Endothelial cell of umbilical vein (primary cell): ENCODE results near the gene KDM5C. TPM values are rescaled to one million over a fixed set of nuclear protein-coding genes. Genes with fewer than 3 reads are reported as not detected.

Experiments
- BruUV-seq: library from RNA; stranded (reverse); fragments of 400-500 nt; replicated peaks from 2 replicates; lab custom pipeline; 2021; lab: Mats Ljungman, UMichigan
- CTCF ChIA-PET: fragments of 300-600, 350-600 bp; sonication (Branson Sonifier 250); formaldehyde crosslinking; loops from one replicate; lab custom pipeline; 2021; ENCODE audit warnings: antibody characterized with exemption, inconsistent platforms; lab: Charles Lee
- POLR2A ChIA-PET: fragments of 300-600, 350-600 bp; sonication (Branson Sonifier 250); formaldehyde crosslinking; loops from one replicate; lab custom pipeline; 2021; ENCODE audit warnings: antibody characterized with exemption, inconsistent platforms; lab: Charles Lee
- DNase-seq: peaks from one replicate; pipeline ENCODE4 v3.0.0-alpha.2; 2011; ENCODE audit warnings: low read depth, low spot score
- FAIRE-seq: peaks from 2 replicates; lab custom pipeline; 2011; peaks lifted over from hg19 to GRCh38; lab: Jason Lieb, UNC
- H2AFZ ChIP-seq: 2 replicates; pipeline ENCODE4 v1.6.0; 2012; ENCODE audit warnings: low read depth, low read length, control low read depth, inconsistent platforms
- H3K27ac ChIP-seq: 2 replicates; pipeline ENCODE4 v1.5.1; 2011; ENCODE audit warnings: low read depth, mild to moderate bottlenecking, control low read depth, low read length, moderate library complexity; ENCODE audit not compliant: insufficient read depth
- H3K27me3 ChIP-seq, 2 experiments: 2 replicates each; pipeline versions ENCODE4 v1.6.0 to v1.6.1; 2011; ENCODE audit warnings: low read length in 2 of 2, mixed read lengths in 1 of 2; ENCODE audit not compliant: control insufficient read depth in 2 of 2, insufficient read depth in 2 of 2
- H3K36me3 ChIP-seq, 2 experiments: 2 replicates in 1 of 2; 3 replicates in 1 of 2; pipeline ENCODE4 v1.5.1; 2011; ENCODE audit warnings: low read length in 2 of 2, mild to moderate bottlenecking in 1 of 2, moderate library complexity in 1 of 2; ENCODE audit not compliant: control insufficient read depth in 2 of 2, insufficient read depth in 2 of 2; ENCODE audit errors: extremely low read depth in 1 of 2
- H3K4me1 ChIP-seq: 3 replicates; pipeline ENCODE4 v1.5.1; 2011; ENCODE audit warnings: mild to moderate bottlenecking, low read length; ENCODE audit not compliant: control insufficient read depth, insufficient read depth; ENCODE audit errors: extremely low read depth
- H3K4me2 ChIP-seq: 2 replicates; pipeline ENCODE4 v1.6.1; 2011; ENCODE audit warnings: low read length, control low read depth, mixed read lengths; ENCODE audit not compliant: insufficient read depth
- H3K4me3 ChIP-seq, 3 experiments: fragments of 200-600 bp in 1 of 3; sonication (generic), shearing (Covaris generic) in 1 of 3; replicated peaks in 1 of 3; 2 replicates each; pipeline ENCODE4 v1.5.1; 2011 to 2016; ENCODE audit warnings: control low read depth in 3 of 3, low read length in 3 of 3, mild to moderate bottlenecking in 2 of 3, inconsistent platforms in 1 of 3, low read depth in 1 of 3, moderate library complexity in 1 of 3; ENCODE audit not compliant: insufficient read depth in 1 of 3
- H3K79me2 ChIP-seq: 2 replicates; pipeline ENCODE4 v1.6.0; 2012; ENCODE audit warnings: low read length, inconsistent platforms; ENCODE audit not compliant: control insufficient read depth, insufficient read depth
- H3K9ac ChIP-seq: replicated peaks from 2 replicates; pipeline ENCODE3; 2011; ENCODE audit warnings: low read length, control low read depth; ENCODE audit not compliant: insufficient read depth; ENCODE audit errors: extremely low read depth
- H3K9me1 ChIP-seq: replicated peaks from 3 replicates; pipeline ENCODE4 v1.6.0; 2011; ENCODE audit warnings: mild to moderate bottlenecking, low read length; ENCODE audit not compliant: control insufficient read depth, insufficient read depth; ENCODE audit errors: extremely low read depth
- H3K9me3 ChIP-seq: replicated peaks from 2 replicates; pipeline ENCODE4 v1.5.1; 2012; ENCODE audit warnings: low read length, inconsistent platforms; ENCODE audit not compliant: control insufficient read depth, insufficient read depth
- H4K20me1 ChIP-seq: replicated peaks from 2 replicates; pipeline ENCODE3; 2011; ENCODE audit warnings: mild to moderate bottlenecking, low read length; ENCODE audit not compliant: control insufficient read depth, insufficient read depth; ENCODE audit errors: extremely low read depth
- EZH2 ChIP-seq: IDR thresholded peaks from 2 replicates; pipeline ENCODE4 v1.6.1; 2012; ENCODE audit warnings: borderline replicate concordance, low read depth, mild to moderate bottlenecking, moderate library complexity, low read length, inconsistent platforms; ENCODE audit not compliant: severe bottlenecking
- FOS ChIP-seq: IDR thresholded peaks from 2 replicates; pipeline ENCODE4 v1.6.1; 2011; ENCODE audit warnings: mild to moderate bottlenecking, low read length, moderate library complexity, borderline replicate concordance; ENCODE audit not compliant: insufficient read depth
- GATA2 ChIP-seq: IDR thresholded peaks from 2 replicates; pipeline ENCODE4 v1.7.0; 2011; ENCODE audit warnings: low read depth, mild to moderate bottlenecking, moderate library complexity, mixed read lengths, low read length; ENCODE audit not compliant: insufficient read length, insufficient read depth
- JUN ChIP-seq: IDR thresholded peaks from 2 replicates; pipeline ENCODE4 v1.6.1; 2011; ENCODE audit warnings: borderline replicate concordance, low read depth; ENCODE audit not compliant: insufficient read length, insufficient read depth
- MYC ChIP-seq: IDR thresholded peaks from one replicate; pipeline ENCODE4 v1.6.1; 2011; ENCODE audit warnings: mild to moderate bottlenecking, low read depth, low read length
- POLR2A ChIP-seq: IDR thresholded peaks from 2 replicates; pipeline ENCODE4 v1.6.1; 2012; ENCODE audit warnings: low read depth, mild to moderate bottlenecking, control low read depth, low read length
- POLR2AphosphoS5 ChIP-seq: IDR thresholded peaks from 2 replicates; pipeline ENCODE4 v1.6.1; 2012; ENCODE audit warnings: low read depth, mild to moderate bottlenecking, control low read depth, low read length, moderate library complexity; ENCODE audit not compliant: insufficient read depth
- dilution Hi-C: fragments of 300-500 bp; cut with MboI; formaldehyde crosslinking; loops from one replicate; pipeline ENCODE4 v1.15.0; 2019; ENCODE audit warnings: low sequenced_read_pairs; ENCODE audit not compliant: extremely low pct_ligation_motif_present
- intact Hi-C: fragments of 100-400 bp; cut with micrococcal nuclease; formaldehyde crosslinking; loops from one replicate; pipeline ENCODE4 v1.10.0; 2022
- polyA plus RNA-seq, 4 experiments: library from polyadenylated mRNA; depleted of rRNA in 3 of 4; stranded (reverse) in 3 of 4; unstranded in 1 of 4; fragments of >200 nt; gene quantifications; 2 replicates each; pipeline versions ENCODE4 v1.2.1 to v1.2.3, GENCODE V29; 2011 to 2012; ENCODE audit warnings: missing spikeins in 1 of 4
- total RNA-seq: library from RNA; stranded (reverse); gene quantifications from 2 replicates; pipeline ENCODE4 v1.2.3, GENCODE V29; 2021
- TF ChIP-seq, protein P1 (sequence below), 2 donors: IDR thresholded peaks; 1 replicate in 1 of 2; 2 replicates in 1 of 2; pipeline ENCODE4 v1.5.1; 2011; ENCODE audit warnings: low read length in 2 of 2, mild to moderate bottlenecking in 2 of 2, moderate library complexity in 2 of 2, control low read depth in 1 of 2, inconsistent platforms in 1 of 2, low read depth in 1 of 2; ENCODE audit not compliant: insufficient read depth in 1 of 2; ENCODE audit errors: extremely low read depth in 1 of 2
- TF ChIP-seq, protein P2 (sequence below): IDR thresholded peaks from 2 replicates; pipeline ENCODE4 v1.6.1; 2011; ENCODE audit not compliant: insufficient read depth, insufficient read length

KDM5C gene
- total and polyA plus RNA-seq, 2 donors (not counting 3 experiments of a cell fraction or from before 2014, with no cell fraction given): 44.7 to 78.7 TPM

DNA sequence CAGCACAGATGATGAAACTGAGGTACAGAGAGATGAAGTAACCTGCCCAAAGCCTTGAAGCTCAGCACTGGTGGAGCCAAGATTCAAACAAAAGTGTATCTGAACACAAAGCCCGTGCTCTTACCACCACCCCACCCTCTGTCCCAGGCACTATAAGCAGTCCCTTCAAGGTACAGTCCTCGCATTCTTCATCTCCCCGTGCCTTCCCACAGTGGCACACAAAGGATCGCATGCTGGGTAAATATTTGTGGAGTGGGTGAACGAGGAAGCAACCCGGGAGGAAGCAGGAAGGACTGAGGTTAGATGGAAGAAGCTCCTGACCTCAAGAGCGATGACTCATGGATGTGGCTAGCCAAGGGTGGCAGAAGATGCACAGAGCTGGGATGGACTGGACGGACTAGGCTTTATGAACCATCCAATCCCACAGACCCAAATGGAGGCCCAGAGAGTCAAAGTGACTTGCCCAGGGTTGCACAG, 37.9 kb upstream of the KDM5C start:
- TF ChIP-seq EZH2: no peak
- no peak for TF ChIP-seq GATA2
- no peak for TF ChIP-seq FOS
- TF ChIP-seq, protein P1, sequence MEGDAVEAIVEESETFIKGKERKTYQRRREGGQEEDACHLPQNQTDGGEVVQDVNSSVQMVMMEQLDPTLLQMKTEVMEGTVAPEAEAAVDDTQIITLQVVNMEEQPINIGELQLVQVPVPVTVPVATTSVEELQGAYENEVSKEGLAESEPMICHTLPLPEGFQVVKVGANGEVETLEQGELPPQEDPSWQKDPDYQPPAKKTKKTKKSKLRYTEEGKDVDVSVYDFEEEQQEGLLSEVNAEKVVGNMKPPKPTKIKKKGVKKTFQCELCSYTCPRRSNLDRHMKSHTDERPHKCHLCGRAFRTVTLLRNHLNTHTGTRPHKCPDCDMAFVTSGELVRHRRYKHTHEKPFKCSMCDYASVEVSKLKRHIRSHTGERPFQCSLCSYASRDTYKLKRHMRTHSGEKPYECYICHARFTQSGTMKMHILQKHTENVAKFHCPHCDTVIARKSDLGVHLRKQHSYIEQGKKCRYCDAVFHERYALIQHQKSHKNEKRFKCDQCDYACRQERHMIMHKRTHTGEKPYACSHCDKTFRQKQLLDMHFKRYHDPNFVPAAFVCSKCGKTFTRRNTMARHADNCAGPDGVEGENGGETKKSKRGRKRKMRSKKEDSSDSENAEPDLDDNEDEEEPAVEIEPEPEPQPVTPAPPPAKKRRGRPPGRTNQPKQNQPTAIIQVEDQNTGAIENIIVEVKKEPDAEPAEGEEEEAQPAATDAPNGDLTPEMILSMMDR (IDR thresholded peaks at IDR 0.05; ENCODE audit: extremely low read depth in 1 of 2, insufficient read depth in 1 of 2, low read depth in 1 of 2, low read length in 2 of 2): no peak
- TF ChIP-seq POLR2A: no peak
- TF ChIP-seq, protein P2, sequence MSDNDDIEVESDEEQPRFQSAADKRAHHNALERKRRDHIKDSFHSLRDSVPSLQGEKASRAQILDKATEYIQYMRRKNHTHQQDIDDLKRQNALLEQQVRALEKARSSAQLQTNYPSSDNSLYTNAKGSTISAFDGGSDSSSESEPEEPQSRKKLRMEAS: no peak
- no peak for TF ChIP-seq JUN
- no peak for TF ChIP-seq POLR2AphosphoS5
- no peak for TF ChIP-seq MYC
- H3K79me2 ChIP-seq: no peaks in the 10 kb centered on the region
- no TSS peak for BruUV-seq
- H3K27me3 ChIP-seq: no peaks in the 10 kb centered on the region
- peak; percentile 20 for DNase-seq
- H3K9ac ChIP-seq: no peak overlapping the region
- no peaks in the 10 kb centered on the region for H3K36me3 ChIP-seq
- POLR2A ChIA-PET: interaction anchor here (0.6 kb wide), 1 partner anchor 77 kb away, joined by 5 read pairs; no protein-coding TSS in a partner anchor
- CTCF ChIA-PET: interaction anchor here (1.2 to 2.0 kb wide), 2 partner anchors 21 to 31 kb away, joined by 4 read pairs; no protein-coding TSS in a partner anchor
- dilution Hi-C loops (no loop called here), intact Hi-C loops (no loop called here)
- H3K27ac ChIP-seq: no peak overlapping the region
- FAIRE-seq: peak; percentile 78
- H3K9me3 ChIP-seq: no peaks in the 10 kb centered on the region
- H3K4me3 ChIP-seq: no peak overlapping the region
- no peak overlapping the region for H3K4me2 ChIP-seq
- H3K4me1 ChIP-seq: peaks cover 13% of the 10 kb centered on the region
- H3K9me1 ChIP-seq: no peaks in the 10 kb centered on the region
- no peak overlapping the region for H2AFZ ChIP-seq
- H4K20me1 ChIP-seq: no peaks in the 10 kb centered on the region
